Glutamatergic neuron (in vitro differentiated cells): ENCODE measurements around the gene FAT2. TPM values are rescaled to one million over a fixed set of nuclear protein-coding genes. Genes with fewer than 3 reads are reported as not detected.

ENCODE experiments used
- DNase-seq: peaks from one replicate; pipeline ENCODE4 v3.0.0; 2022
- H3K27ac Mint-ChIP-seq: one replicate; pipeline ENCODE4 v1.8.0; 2020; ENCODE audit warnings: mild to moderate bottlenecking, mixed read lengths, inconsistent platforms; ENCODE audit not compliant: unreplicated experiment
- H3K27me3 Mint-ChIP-seq: one replicate; pipeline ENCODE4 v1.8.0; 2020; ENCODE audit warnings: mild to moderate bottlenecking, moderate library complexity, mixed read lengths, inconsistent platforms; ENCODE audit not compliant: unreplicated experiment
- H3K36me3 Mint-ChIP-seq: one replicate; pipeline ENCODE4 v1.8.0; 2020; ENCODE audit warnings: mild to moderate bottlenecking, mixed read lengths, inconsistent platforms; ENCODE audit not compliant: unreplicated experiment
- H3K4me1 Mint-ChIP-seq: one replicate; pipeline ENCODE4 v1.8.0; 2020; ENCODE audit warnings: mild to moderate bottlenecking, low read depth, mixed read lengths, inconsistent platforms; ENCODE audit not compliant: unreplicated experiment
- H3K4me3 Mint-ChIP-seq: one replicate; pipeline ENCODE4 v1.8.0; 2020; ENCODE audit warnings: mild to moderate bottlenecking, mixed read lengths, inconsistent platforms; ENCODE audit not compliant: unreplicated experiment
- H3K9me3 Mint-ChIP-seq: one replicate; pipeline ENCODE4 v1.8.0; 2020; ENCODE audit warnings: mild to moderate bottlenecking, moderate library complexity, mixed read lengths, inconsistent platforms; ENCODE audit not compliant: unreplicated experiment
- total RNA-seq: library from RNA; stranded (reverse); fragmentation: NEBNext Ultra II Directional; extraction: Animal tissue kit (Norgen Biotek cat#: 25700); gene quantifications from one replicate; pipeline ENCODE4 v1.2.1, GENCODE V29; 2021; ENCODE audit not compliant: unreplicated experiment
- TF ChIP-seq, protein P1 (sequence below): fragments of 200-600 bp; sonication (generic); IDR thresholded peaks from one replicate; pipeline ENCODE4 v1.5.0; 2021; ENCODE audit not compliant: partially characterized antibody, unreplicated experiment

Gene FAT2
- total RNA-seq, 1 donor from 2014 or later, result 0.02 TPM

DNA sequence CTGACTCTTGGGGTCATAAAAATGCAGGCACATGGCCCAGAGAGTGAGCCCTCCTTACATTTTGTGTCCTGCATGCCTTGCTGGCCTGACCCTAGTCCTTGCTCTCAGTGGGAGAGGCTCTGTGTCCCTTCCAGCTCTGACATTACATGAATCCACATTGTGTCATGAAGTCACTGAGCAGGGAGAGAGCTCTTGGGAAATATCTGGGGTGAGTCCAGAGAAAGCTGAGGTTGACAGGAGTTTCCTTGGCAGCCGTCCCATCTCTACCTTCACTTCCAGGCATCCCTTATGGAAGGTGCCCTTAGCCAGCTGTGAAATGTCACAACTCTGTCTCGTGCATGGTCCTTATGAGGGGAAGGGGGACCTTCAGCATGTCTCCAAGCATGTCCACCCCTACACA, 41.0 kb downstream of the FAT2 start:
- Mint-ChIP-seq H3K9me3 (peaks cover 2% of the 10 kb centered on the region), H3K27me3 (no peaks in the 10 kb centered on the region), H3K4me3 (no peak overlapping the region), H3K4me1 (no peaks in the 10 kb centered on the region), H3K27ac (no peak overlapping the region), H3K36me3 (no peaks in the 10 kb centered on the region)
- DNase-seq, result no peak
- TF ChIP-seq, protein P1, sequence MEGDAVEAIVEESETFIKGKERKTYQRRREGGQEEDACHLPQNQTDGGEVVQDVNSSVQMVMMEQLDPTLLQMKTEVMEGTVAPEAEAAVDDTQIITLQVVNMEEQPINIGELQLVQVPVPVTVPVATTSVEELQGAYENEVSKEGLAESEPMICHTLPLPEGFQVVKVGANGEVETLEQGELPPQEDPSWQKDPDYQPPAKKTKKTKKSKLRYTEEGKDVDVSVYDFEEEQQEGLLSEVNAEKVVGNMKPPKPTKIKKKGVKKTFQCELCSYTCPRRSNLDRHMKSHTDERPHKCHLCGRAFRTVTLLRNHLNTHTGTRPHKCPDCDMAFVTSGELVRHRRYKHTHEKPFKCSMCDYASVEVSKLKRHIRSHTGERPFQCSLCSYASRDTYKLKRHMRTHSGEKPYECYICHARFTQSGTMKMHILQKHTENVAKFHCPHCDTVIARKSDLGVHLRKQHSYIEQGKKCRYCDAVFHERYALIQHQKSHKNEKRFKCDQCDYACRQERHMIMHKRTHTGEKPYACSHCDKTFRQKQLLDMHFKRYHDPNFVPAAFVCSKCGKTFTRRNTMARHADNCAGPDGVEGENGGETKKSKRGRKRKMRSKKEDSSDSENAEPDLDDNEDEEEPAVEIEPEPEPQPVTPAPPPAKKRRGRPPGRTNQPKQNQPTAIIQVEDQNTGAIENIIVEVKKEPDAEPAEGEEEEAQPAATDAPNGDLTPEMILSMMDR, result no peak

DNA sequence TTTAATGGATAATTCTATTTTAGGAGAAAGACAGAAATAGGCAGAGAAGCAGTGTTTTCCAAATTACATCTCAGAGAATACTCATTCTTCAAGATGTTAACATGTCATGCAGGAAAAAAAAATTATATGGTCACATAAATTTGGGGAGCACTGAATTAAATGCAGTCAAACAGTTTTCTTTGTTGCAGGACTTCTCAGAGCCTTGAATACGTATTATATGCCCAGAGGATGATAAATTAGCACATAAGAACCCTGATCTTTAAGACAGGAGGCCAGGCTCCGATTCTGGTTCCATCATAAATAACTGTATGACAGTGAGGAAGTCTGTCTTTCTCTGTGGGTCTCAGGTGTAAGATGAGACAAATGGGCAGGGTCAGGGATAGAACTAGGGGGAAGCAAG, 41.4 kb downstream of the FAT2 start:
- no peaks in the 10 kb centered on the region for H3K4me1 Mint-ChIP-seq
- no peaks in the 10 kb centered on the region for H3K36me3 Mint-ChIP-seq
- DNase-seq, result no peak
- H3K9me3 Mint-ChIP-seq, result peaks cover 2% of the 10 kb centered on the region
- TF ChIP-seq, protein P1, result no peak
- H3K27me3 Mint-ChIP-seq, result no peaks in the 10 kb centered on the region
- no peak overlapping the region for H3K4me3 Mint-ChIP-seq
- H3K27ac Mint-ChIP-seq, result no peak overlapping the region

DNA sequence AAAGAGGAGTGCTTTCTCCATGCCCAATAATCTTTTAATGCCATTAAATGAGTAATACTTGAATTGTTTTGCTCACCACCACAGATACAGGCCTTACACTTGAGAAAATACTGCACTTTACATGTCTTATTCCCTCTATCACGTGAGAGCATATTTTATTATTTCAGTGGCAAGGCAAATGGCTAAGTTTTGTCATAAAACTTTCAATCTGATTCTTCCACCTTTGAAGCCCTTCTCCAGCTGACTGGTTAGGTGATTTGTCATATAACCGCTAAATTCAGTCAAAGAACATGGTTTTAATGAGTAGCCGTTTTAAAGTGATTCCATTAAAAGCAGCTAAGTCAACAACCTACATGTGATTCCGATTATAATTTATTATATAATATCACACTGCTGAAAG, 43.8 kb downstream of the FAT2 start:
- no peak for DNase-seq
- Mint-ChIP-seq H3K27ac (no peak overlapping the region), H3K9me3 (no peaks in the 10 kb centered on the region), H3K4me3 (no peak overlapping the region), H3K4me1 (no peaks in the 10 kb centered on the region), H3K27me3 (no peaks in the 10 kb centered on the region), H3K36me3 (no peaks in the 10 kb centered on the region)
- TF ChIP-seq, protein P1, result no peak

DNA sequence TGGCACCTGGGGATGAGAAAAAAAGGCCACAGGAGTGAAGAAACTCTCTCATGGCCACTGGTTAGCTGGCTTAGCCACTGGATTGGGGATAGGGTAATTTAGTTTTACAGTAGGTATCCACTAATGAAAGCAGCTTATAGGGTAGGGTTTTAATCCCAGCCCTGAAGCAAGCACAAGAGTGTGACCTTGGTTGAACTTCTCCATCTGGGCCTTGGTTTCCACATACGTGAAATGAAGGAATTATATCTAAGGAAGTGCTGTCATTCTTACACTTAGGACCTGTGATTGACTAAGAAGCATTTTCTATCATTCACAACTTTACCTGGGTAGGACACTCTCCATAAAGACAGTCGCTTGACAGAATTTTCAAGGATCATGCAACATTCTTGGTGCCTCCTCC, 49.6 kb downstream of the FAT2 start:
- no peaks in the 10 kb centered on the region for H3K36me3 Mint-ChIP-seq
- H3K4me3 Mint-ChIP-seq, result no peak overlapping the region
- TF ChIP-seq, protein P1, result no peak
- no peaks in the 10 kb centered on the region for H3K4me1 Mint-ChIP-seq
- no peak overlapping the region for H3K27ac Mint-ChIP-seq
- H3K9me3 Mint-ChIP-seq, result no peaks in the 10 kb centered on the region
- no peaks in the 10 kb centered on the region for H3K27me3 Mint-ChIP-seq
- DNase-seq, result no peak

Other genes starting within 250 kb of the FAT2 start
- not detected for gene SLC36A2, start 243.8 kb downstream of the FAT2 start, total RNA-seq
- gene SLC36A1, start 143.7 kb downstream of the FAT2 start, total RNA-seq, result 117 TPM
- 946 TPM for gene SPARC, start 95.6 kb upstream of the FAT2 start, total RNA-seq
- gene ATOX1, start 167.3 kb upstream of the FAT2 start, total RNA-seq, result 82.9 TPM
- 127 TPM for gene G3BP1, start 180.6 kb upstream of the FAT2 start, total RNA-seq